Smooth muscle cell (in vitro differentiated cells): Measurements from ENCODE around the gene G6PD. TPM values are rescaled to one million over a fixed set of nuclear protein-coding genes. Genes with fewer than 3 reads are reported as not detected.
"Not testable (repeated sequence)": the region's sequence is repeated elsewhere in the genome, so short reads cannot be mapped to it uniquely, and the experiment has no call there.

Experiments used
- DNase-seq: peaks from one replicate; lab custom pipeline; 2025; ENCODE audit not compliant: unreplicated experiment; lab: John Stamatoyannopoulos, UW
- H2AFZ ChIP-seq: fragments of 200-600 bp; sonication (generic); 2 replicates; pipeline ENCODE4 v1.6.0; 2016; ENCODE audit warnings: antibody characterized with exemption, low read depth, mild to moderate bottlenecking
- H3F3A ChIP-seq: fragments of 200-600 bp; sonication (generic); 2 replicates; pipeline ENCODE4 v1.6.0; 2017; ENCODE audit warnings: antibody characterized with exemption, low read depth
- H3K27ac ChIP-seq: fragments of 200-600 bp; sonication (generic); 2 replicates; pipeline ENCODE4 v1.5.1; 2016; ENCODE audit warnings: low read depth, mild to moderate bottlenecking
- H3K27me3 ChIP-seq: fragments of 200-600 bp; sonication (generic); 2 replicates; pipeline ENCODE4 v1.6.1; 2016; ENCODE audit warnings: low read depth, mild to moderate bottlenecking
- H3K36me3 ChIP-seq: fragments of 200-600 bp; sonication (generic); 2 replicates; pipeline ENCODE4 v1.5.1; 2016; ENCODE audit warnings: low read depth
- H3K4me1 ChIP-seq: fragments of 200-600 bp; sonication (generic); 2 replicates; pipeline ENCODE4 v1.5.1; 2016; ENCODE audit warnings: low read depth
- H3K4me2 ChIP-seq: fragments of 200-600 bp; sonication (generic); 2 replicates; pipeline ENCODE4 v1.6.0; 2016; ENCODE audit warnings: mild to moderate bottlenecking
- H3K4me3 ChIP-seq: fragments of 200-600 bp; sonication (generic); 2 replicates; pipeline ENCODE4 v1.5.1; 2016; ENCODE audit warnings: mild to moderate bottlenecking
- H3K79me2 ChIP-seq: fragments of 200-600 bp; sonication (generic); 2 replicates; pipeline ENCODE4 v1.6.0; 2016; ENCODE audit warnings: low read depth, mild to moderate bottlenecking
- H3K9ac ChIP-seq: fragments of 200-600 bp; sonication (generic); 2 replicates; pipeline ENCODE4 v1.6.0; 2016; ENCODE audit warnings: low read depth
- H3K9me3 ChIP-seq: fragments of 200-600 bp; sonication (generic); replicated peaks from 2 replicates; pipeline ENCODE4 v1.5.1; 2016; ENCODE audit warnings: low read depth
- H4K20me1 ChIP-seq: fragments of 200-600 bp; sonication (generic); 2 replicates; pipeline ENCODE4 v1.6.0; 2016; ENCODE audit warnings: low read depth
- CTCF ChIP-seq: fragments of 200-600 bp; sonication (generic); IDR thresholded peaks from 2 replicates; pipeline ENCODE4 v1.5.1; 2017; ENCODE audit warnings: borderline replicate concordance, mild to moderate bottlenecking, antibody characterized with exemption; ENCODE audit not compliant: insufficient read depth, poor library complexity, severe bottlenecking
- WGBS: methylation state at CpG from one replicate; pipeline ENCODE4 v1.1.7; 2016; ENCODE audit warnings: low lambda C conversion rate; 5-methylcytosine and 5-hydroxymethylcytosine counted together
- polyA plus RNA-seq: library from polyadenylated mRNA; unstranded; fragments of >200 nt; fragmentation: Nextera tagmentation; extraction: Ambion mirVana; gene quantifications from 2 replicates; pipeline ENCODE4 v1.2.1, GENCODE V29; 2016
- total RNA-seq: library from RNA; depleted of rRNA; stranded (reverse); fragments of >200 nt; gene quantifications from 2 replicates; pipeline ENCODE4 v1.2.3, GENCODE V29; 2014

Gene G6PD
- total and polyA plus RNA-seq, 2 experiments from 2014 or later = 12.9 to 32.9 TPM

DNA sequence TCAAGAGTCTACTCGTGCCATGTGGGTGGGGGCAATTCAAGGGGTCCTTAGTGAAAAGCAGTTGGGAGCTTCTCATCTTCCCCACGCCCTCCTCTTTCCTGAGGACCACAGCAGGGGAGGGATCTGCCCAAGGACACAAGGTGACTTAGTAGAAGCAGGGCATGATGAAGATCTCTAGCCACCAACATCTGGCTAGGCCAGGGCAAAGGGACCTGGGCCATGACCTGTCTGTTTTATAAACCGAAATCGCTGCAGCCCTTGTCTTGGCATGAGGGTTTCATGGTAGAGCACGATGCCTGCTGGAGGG lies 5.1 kb downstream of the G6PD start:
- Histone ChIP-seq H3K9me3 (no peaks in the 10 kb centered on the region), H3F3A (no peaks in the 10 kb centered on the region), H4K20me1 (no peaks in the 10 kb centered on the region), H3K9ac (peak overlapping the region; percentile 50), H3K36me3 (no peaks in the 10 kb centered on the region), H3K4me3 (no peak overlapping the region), H3K4me1 (no peaks in the 10 kb centered on the region), H3K27ac (peak overlapping the region; percentile 79), H3K4me2 (peak overlapping the region; percentile 48), H3K27me3 (no peaks in the 10 kb centered on the region), H2AFZ (no peak overlapping the region), H3K79me2 (peaks cover 10% of the 10 kb centered on the region)
- WGBS = 79% methylated on average over 5 of the region's 5 CpGs
- TF ChIP-seq CTCF = no peak
- DNase-seq = no peak

- DNase-seq = no peak
- Histone ChIP-seq H2AFZ (no peak overlapping the region), H3F3A (no peaks in the 10 kb centered on the region), H3K4me2 (peak overlapping the region; percentile 48), H3K4me1 (no peaks in the 10 kb centered on the region), H3K9me3 (no peaks in the 10 kb centered on the region), H3K27me3 (no peaks in the 10 kb centered on the region), H3K27ac (peak overlapping the region; percentile 79), H3K79me2 (peaks cover 5% of the 10 kb centered on the region), H4K20me1 (no peaks in the 10 kb centered on the region), H3K9ac (peak overlapping the region; percentile 50), H3K36me3 (no peaks in the 10 kb centered on the region), H3K4me3 (no peak overlapping the region)
- TF ChIP-seq CTCF = no peak
- WGBS = 81% methylated on average over 19 of the region's 19 CpGs
These were observed 5.6 kb downstream of the G6PD start for GRCh38 chrX:154540897-154541535.

- H3K27me3 ChIP-seq, H3K36me3 ChIP-seq, H3K4me2 ChIP-seq, H3K79me2 ChIP-seq, H4K20me1 ChIP-seq, DNase-seq, H3K9me3 ChIP-seq, H3K9ac ChIP-seq, H3K4me3 ChIP-seq, H3K4me1 ChIP-seq, H2AFZ ChIP-seq, H3F3A ChIP-seq: not testable (repeated sequence)
- 77% methylated on average over 7 of the region's 7 CpGs for WGBS
- peak overlapping the region; percentile 79 for H3K27ac ChIP-seq
These were observed 6.3 kb downstream of the G6PD start for GRCh38 chrX:154540365-154540764.

DNA sequence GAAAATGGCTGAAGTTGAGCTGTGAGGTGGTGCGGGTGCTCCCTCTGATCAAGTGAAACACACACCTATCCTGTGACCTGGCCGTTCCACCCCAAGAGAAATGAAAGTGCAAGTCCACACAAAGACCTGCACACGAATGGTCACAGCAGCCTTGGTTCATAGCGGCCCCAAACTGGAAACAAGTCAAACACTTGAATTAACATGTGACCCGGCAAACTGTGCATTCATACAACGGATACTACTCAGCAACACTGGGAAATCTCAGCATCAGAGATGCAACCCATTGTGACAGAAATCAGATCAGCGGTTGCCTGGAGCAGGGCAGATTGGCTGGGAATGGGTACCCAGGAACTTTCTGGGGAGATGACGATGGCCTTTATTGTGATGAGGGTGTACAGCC lies 7.6 kb downstream of the G6PD start:
- Histone ChIP-seq H3K4me1 (no peaks in the 10 kb centered on the region), H3K27me3 (no peaks in the 10 kb centered on the region), H2AFZ (no peak overlapping the region), H3K9ac (no peak overlapping the region), H3K9me3 (no peaks in the 10 kb centered on the region), H3K36me3 (no peaks in the 10 kb centered on the region), H3K4me2 (no peak overlapping the region), H3K79me2 (no peaks in the 10 kb centered on the region), H3F3A (no peaks in the 10 kb centered on the region), H3K27ac (no peak overlapping the region), H4K20me1 (no peaks in the 10 kb centered on the region), H3K4me3 (no peak overlapping the region)
- 85% methylated on average over 8 of the region's 8 CpGs for WGBS
- TF ChIP-seq CTCF = no peak
- DNase-seq = no peak
